B cell (primary cell): Measurements from ENCODE around the gene MRTFA. TPM values are rescaled to one million over a fixed set of nuclear protein-coding genes. Genes with fewer than 3 reads are reported as not detected.

Source experiments
- ATAC-seq: fragments of 200-7000 bp; cut with Tn5 transposase; one replicate; pipeline ENCODE4 v1.10.0; 2021; ENCODE audit warnings: low read depth, mild to moderate bottlenecking, moderate number of reproducible peaks, moderate library complexity
- CTCF ChIA-PET: fragments of 350-600 bp; sonication (Branson Sonifier 250); formaldehyde crosslinking; loops from one replicate; lab custom pipeline; 2021; ENCODE audit warnings: antibody characterized with exemption, inconsistent platforms; lab: Charles Lee
- POLR2A ChIA-PET: fragments of 350-600 bp; sonication (Branson Sonifier 250); formaldehyde crosslinking; loops from one replicate; lab custom pipeline; 2021; ENCODE audit warnings: antibody characterized with exemption; lab: Charles Lee
- DNase-seq: peaks from one replicate; pipeline ENCODE4 v3.0.0; 2013
- H2AFZ ChIP-seq: 2 replicates; pipeline ENCODE4 v1.6.1; 2012; ENCODE audit warnings: mild to moderate bottlenecking, low read depth, low read length; ENCODE audit not compliant: insufficient read depth, poor library complexity, severe bottlenecking
- H3K27ac ChIP-seq, 2 donors: 1 replicate in 1 of 2; 2 replicates in 1 of 2; pipeline ENCODE4 v1.5.1; 2012 to 2013; ENCODE audit warnings: low read length in 2 of 2, mild to moderate bottlenecking in 2 of 2, moderate library complexity in 1 of 2
- H3K27me3 ChIP-seq, 4 experiments: fragments of 200-600 bp in 1 of 4; sonication (generic) in 1 of 4; replicated peaks in 1 of 4; 1 replicate in 2 of 4; 2 replicates in 2 of 4; pipeline versions ENCODE4 v1.6.1 to v1.7.0; 2013 to 2016; ENCODE audit warnings: low read length in 3 of 4, mild to moderate bottlenecking in 2 of 4, mixed read lengths in 1 of 4, moderate library complexity in 1 of 4; ENCODE audit not compliant: insufficient read depth in 4 of 4, control insufficient read depth in 3 of 4; ENCODE audit errors: control extremely low read depth in 1 of 4
- H3K36me3 ChIP-seq, 2 experiments: replicated peaks in 1 of 2; 1 replicate in 1 of 2; 2 replicates in 1 of 2; pipeline versions ENCODE4 v1.6.1 to v1.7.1; 2013; ENCODE audit warnings: low read length in 1 of 2; ENCODE audit not compliant: insufficient read depth in 2 of 2, control insufficient read depth in 1 of 2; ENCODE audit errors: control extremely low read depth in 1 of 2, extremely low read depth in 1 of 2
- H3K4me1 ChIP-seq, 2 donors: fragments of 200-600 bp in 1 of 2; sonication (generic) in 1 of 2; 1 replicate in 1 of 2; 2 replicates in 1 of 2; pipeline versions ENCODE4 v1.5.1 to v1.6.1; 2013 to 2017; ENCODE audit warnings: low read length in 2 of 2; ENCODE audit not compliant: control insufficient read depth in 2 of 2, insufficient read depth in 2 of 2
- H3K4me2 ChIP-seq: replicated peaks from 2 replicates; pipeline ENCODE3; 2012; ENCODE audit warnings: mild to moderate bottlenecking, low read depth, low read length; ENCODE audit not compliant: poor library complexity, severe bottlenecking
- H3K4me3 ChIP-seq, 5 experiments: fragments of 200-600 bp in 1 of 5; sonication (generic) in 1 of 5; 1 replicate in 3 of 5; 2 replicates in 2 of 5; pipeline versions ENCODE4 v1.5.1 to v1.7.0; 2011 to 2016; ENCODE audit warnings: low read length in 4 of 5, mild to moderate bottlenecking in 4 of 5, low read depth in 2 of 5, control low read depth in 1 of 5, moderate library complexity in 1 of 5; ENCODE audit not compliant: insufficient read depth in 1 of 5; ENCODE audit errors: control extremely low read depth in 1 of 5, extremely low read depth in 1 of 5
- H3K79me2 ChIP-seq: fragments of 200-600 bp; sonication (generic); one replicate; pipeline ENCODE4 v1.6.0; 2016; ENCODE audit warnings: low read length; ENCODE audit not compliant: control insufficient read depth, insufficient read depth
- H3K9ac ChIP-seq: fragments of 200-600 bp; sonication (generic); 2 replicates; pipeline ENCODE4 v1.6.1; 2017; ENCODE audit warnings: mild to moderate bottlenecking, low read length, moderate library complexity
- H3K9me3 ChIP-seq, 3 donors: one replicate each; pipeline versions ENCODE4 v1.6.1 to v1.7.1; 2013; ENCODE audit warnings: low read length in 2 of 3; ENCODE audit not compliant: control insufficient read depth in 2 of 3, insufficient read depth in 1 of 3; ENCODE audit errors: control extremely low read depth in 1 of 3
- H4K20me1 ChIP-seq: 2 replicates; pipeline ENCODE4 v1.6.0; 2012; ENCODE audit warnings: mild to moderate bottlenecking, low read length; ENCODE audit not compliant: insufficient read depth, control insufficient read depth, poor library complexity, severe bottlenecking
- H3K27ac Mint-ChIP-seq: one replicate; pipeline ENCODE4 v1.8.0; 2021; ENCODE audit warnings: mixed read lengths
- H3K27me3 Mint-ChIP-seq: one replicate; pipeline ENCODE4 v1.8.0; 2021; ENCODE audit warnings: mixed read lengths
- H3K4me1 Mint-ChIP-seq: one replicate; pipeline ENCODE4 v1.8.0; 2021; ENCODE audit warnings: mixed read lengths
- H3K4me3 Mint-ChIP-seq: one replicate; pipeline ENCODE4 v1.8.0; 2021; ENCODE audit warnings: mixed read lengths
- H3K9me3 Mint-ChIP-seq: one replicate; pipeline ENCODE4 v1.8.0; 2022; ENCODE audit warnings: mixed read lengths; ENCODE audit not compliant: insufficient read depth
- CTCF ChIP-seq: fragments of 200-600 bp; IDR thresholded peaks from one replicate; pipeline ENCODE4 v1.8.0; 2022; ENCODE audit warnings: antibody characterized with exemption, mild to moderate bottlenecking
- EZH2 ChIP-seq: IDR thresholded peaks from 2 replicates; pipeline ENCODE4 v1.6.1; 2012; ENCODE audit warnings: borderline replicate concordance, low read depth, mild to moderate bottlenecking, moderate library complexity, low read length; ENCODE audit not compliant: insufficient read depth, poor library complexity, severe bottlenecking
- WGBS: methylation state at CpG from one replicate; pipeline ENCODE4 v1.1.5; 2013; ENCODE audit warnings: missing lambda C conversion rate; ENCODE audit not compliant: insufficient coverage; 5-methylcytosine and 5-hydroxymethylcytosine counted together
- intact Hi-C: fragments of 100-400 bp; cut with micrococcal nuclease; formaldehyde crosslinking; loops from one replicate; pipeline ENCODE4 v1.10.0; 2022
- polyA plus RNA-seq: library from polyadenylated mRNA; depleted of rRNA; stranded (reverse); fragments of >200 nt; gene quantifications from 2 replicates; pipeline ENCODE4 v1.2.3, GENCODE V29; 2012
- total RNA-seq, 2 donors: library from RNA; stranded (reverse); fragments of 120-200 nt in 1 of 2; gene quantifications; 1 replicate in 1 of 2; 2 replicates in 1 of 2; pipeline versions ENCODE4 v1.2.3 to v1.2.4, GENCODE V29; 2013 to 2022

MRTFA gene
- total and polyA plus RNA-seq, 2 donors (not counting 1 experiment from before 2014, with no cell fraction given): 28.9 to 82.6 TPM

- peak overlapping the region in 2 of 5 experiments; percentile 2 to 56 for H3K4me3 ChIP-seq
- Mint-ChIP-seq H3K27ac (peak overlapping the region; percentile 92), H3K27me3 (no peaks in the 10 kb centered on the region), H3K4me1 (peaks cover 65% of the 10 kb centered on the region), H3K4me3 (peak overlapping the region; percentile 81), H3K9me3 (no peaks in the 10 kb centered on the region)
- H2AFZ ChIP-seq: no peak overlapping the region
- DNase-seq: peak; percentile 77
- ChIA-PET POLR2A (interaction anchor here (0.6 kb wide), 1 partner anchor 654 kb away, joined by 6 read pairs; no protein-coding TSS in a partner anchor), CTCF (interaction anchor here (1.0 to 7.2 kb wide), 5 partner anchors 10 to 219 kb away, joined by 3 to 51 read pairs (median 5); no protein-coding TSS in a partner anchor)
- peak; percentile 25 for ATAC-seq
- intact Hi-C loops: loop anchor here (1.0 to 10.0 kb wide), 2 partner anchors 22 to 51 kb away; no protein-coding TSS in a partner anchor
- H3K27me3 ChIP-seq: no peaks in the 10 kb centered on the region
- peaks cover 75 to 77% of the 10 kb centered on the region in 2 donors for H3K4me1 ChIP-seq
- H4K20me1 ChIP-seq: peaks cover 13% of the 10 kb centered on the region
- 10% methylated on average over 11 of the region's 13 CpGs for WGBS
- H3K9ac ChIP-seq: peak overlapping the region; percentile 54
- peak overlapping the region; percentile 76 for H3K4me2 ChIP-seq
- H3K9me3 ChIP-seq: no peaks in the 10 kb centered on the region
- TF ChIP-seq CTCF (no peak), EZH2 (no peak)
- peak overlapping the region; percentile 61 to 80 for H3K27ac ChIP-seq
- peaks cover 29% of the 10 kb centered on the region for H3K79me2 ChIP-seq
- peaks cover 0 to 55% of the 10 kb centered on the region in 2 experiments for H3K36me3 ChIP-seq
Observed at GRCh38 chr22:40413873-40414272, 222.6 kb downstream of the MRTFA start.

- H3K27ac ChIP-seq: peak overlapping the region; percentile 54 to 57
- TF ChIP-seq CTCF: no peak
- no peak for TF ChIP-seq EZH2
- peaks cover 13% of the 10 kb centered on the region for H4K20me1 ChIP-seq
- H3K9ac ChIP-seq: peak overlapping the region; percentile 4
- peaks cover 62 to 63% of the 10 kb centered on the region in 2 donors for H3K4me1 ChIP-seq
- Mint-ChIP-seq H3K4me1 (peaks cover 53% of the 10 kb centered on the region), H3K27me3 (no peaks in the 10 kb centered on the region), H3K9me3 (no peaks in the 10 kb centered on the region), H3K27ac (peak overlapping the region; percentile 83), H3K4me3 (peak overlapping the region; percentile 66)
- H3K4me3 ChIP-seq: no peak overlapping the region
- intact Hi-C loops: loop anchor here (1.0 to 10.0 kb wide), 2 partner anchors 12 to 52 kb away; no protein-coding TSS in a partner anchor
- peak overlapping the region; percentile 76 for H3K4me2 ChIP-seq
- ATAC-seq (peak; percentile 32), DNase-seq (peak; percentile 77)
- H2AFZ ChIP-seq: no peak overlapping the region
- peaks cover 0 to 57% of the 10 kb centered on the region in 2 experiments for H3K36me3 ChIP-seq
- H3K27me3 ChIP-seq: no peaks in the 10 kb centered on the region
- H3K9me3 ChIP-seq: no peaks in the 10 kb centered on the region
- WGBS: no CpG with 5 or more reads among the region's 2 CpGs
- H3K79me2 ChIP-seq: peaks cover 24% of the 10 kb centered on the region
- POLR2A ChIA-PET: no interaction called here
- CTCF ChIA-PET: interaction anchor here (7.2 kb wide), 1 partner anchor 23 kb away, joined by 51 read pairs; no protein-coding TSS in a partner anchor
Observed at GRCh38 chr22:40412441-40412840, 224.1 kb downstream of the MRTFA start.
